ENCODE results near the gene FLRT1. TPM values are rescaled to one million over a fixed set of nuclear protein-coding genes. Genes with fewer than 3 reads are reported as not detected.

FLRT1 gene
- total RNA-seq, 1 donor from 2014 or later, result 0.57 TPM

- no peak for ATAC-seq
- intact Hi-C loops (cut with DNase I), result no loop called here
- DNase-seq (ENCODE audit: missing footprints), result no peak
Measured at GRCh38 chr11:64072403-64072802, 36.7 kb downstream of the FLRT1 start.

GRCh38 chr11:64072871-64073270, 37.1 kb downstream of the FLRT1 start:
- no peak for DNase-seq (ENCODE audit: missing footprints)
- intact Hi-C loops (cut with DNase I), result no loop called here
- ATAC-seq, result no peak

GRCh38 chr11:64073542-64073941, 37.8 kb downstream of the FLRT1 start:
- DNase-seq (ENCODE audit: missing footprints) (no peak), ATAC-seq (no peak)
- intact Hi-C loops (cut with DNase I), result no loop called here

GRCh38 chr11:64074239-64074638, 38.5 kb downstream of the FLRT1 start:
- no peak for DNase-seq (ENCODE audit: missing footprints)
- intact Hi-C loops (cut with DNase I), result no loop called here
- no peak for ATAC-seq

- no peak for DNase-seq (ENCODE audit: missing footprints)
- intact Hi-C loops (cut with DNase I), result loop anchor here (5.0 kb wide), 1 partner anchor 46 kb away; no protein-coding TSS in a partner anchor
- ATAC-seq, result peak; percentile 22
Measured at GRCh38 chr11:64076758-64077157, 41.0 kb downstream of the FLRT1 start.

GRCh38 chr11:64077607-64078006, 41.9 kb downstream of the FLRT1 start:
- intact Hi-C loops (cut with DNase I), result loop anchor here (5.0 kb wide), 1 partner anchor 45 kb away; no protein-coding TSS in a partner anchor
- no peak for ATAC-seq
- no peak for DNase-seq (ENCODE audit: missing footprints)

GRCh38 chr11:64078284-64078683, 42.6 kb downstream of the FLRT1 start:
- intact Hi-C loops (cut with DNase I), result loop anchor here (5.0 kb wide), 1 partner anchor 44 kb away; no protein-coding TSS in a partner anchor
- DNase-seq (ENCODE audit: missing footprints) (no peak), ATAC-seq (peak; percentile 40)

- no peak for ATAC-seq
- DNase-seq (ENCODE audit: missing footprints), result no peak
- intact Hi-C loops (cut with DNase I), result loop anchor here (5.0 kb wide), 1 partner anchor 43 kb away; no protein-coding TSS in a partner anchor
Measured at GRCh38 chr11:64078905-64079304, 43.2 kb downstream of the FLRT1 start.

- DNase-seq (ENCODE audit: missing footprints), result no peak
- intact Hi-C loops (cut with DNase I), result no loop called here
- no peak for ATAC-seq
Measured at GRCh38 chr11:64080390-64080789, 44.7 kb downstream of the FLRT1 start.

- intact Hi-C loops (cut with DNase I), result no loop called here
- no peak for ATAC-seq
- no peak for DNase-seq (ENCODE audit: missing footprints)
Measured at GRCh38 chr11:64081745-64082442, 46.2 kb downstream of the FLRT1 start.

- DNase-seq (ENCODE audit: missing footprints) (no peak), ATAC-seq (no peak)
- intact Hi-C loops (cut with DNase I), result no loop called here
Measured at GRCh38 chr11:64083398-64084080, 47.8 kb downstream of the FLRT1 start.

- ATAC-seq (no peak), DNase-seq (ENCODE audit: missing footprints) (no peak)
- intact Hi-C loops (cut with DNase I), result no loop called here
Measured at GRCh38 chr11:64084146-64084950, 48.6 kb downstream of the FLRT1 start.

- DNase-seq (ENCODE audit: missing footprints), result no peak
- no peak for ATAC-seq
- intact Hi-C loops (cut with DNase I), result no loop called here
Measured at GRCh38 chr11:64084951-64085710, 49.4 kb downstream of the FLRT1 start.

Other genes with a start within 250 kb of the FLRT1 start
- gene SPINDOC, start 222.5 kb upstream of the FLRT1 start, total RNA-seq, result 11.9 TPM
- gene MARK2, start 196.8 kb upstream of the FLRT1 start, total RNA-seq, result 37.4 TPM
- 11.1 TPM for gene RCOR2, start 118.8 kb upstream of the FLRT1 start, total RNA-seq
- gene NAA40, start 96.9 kb upstream of the FLRT1 start, total RNA-seq, result 18.7 TPM
- gene COX8A, start 61.3 kb upstream of the FLRT1 start, total RNA-seq, result 1,159 TPM
- gene OTUB1, start 49.5 kb upstream of the FLRT1 start, total RNA-seq, result 55.6 TPM
- 119 TPM for gene MACROD1, start 130.2 kb downstream of the FLRT1 start, total RNA-seq
- 124 TPM for gene STIP1, start 150.2 kb downstream of the FLRT1 start, total RNA-seq
- 9.6 TPM for gene FERMT3, start 170.8 kb downstream of the FLRT1 start, total RNA-seq
- gene TRPT1, start 190.3 kb downstream of the FLRT1 start, total RNA-seq, result 71.9 TPM
- 66.4 TPM for gene NUDT22, start 190.3 kb downstream of the FLRT1 start, total RNA-seq
- 53.5 TPM for gene DNAJC4, start 194.6 kb downstream of the FLRT1 start, total RNA-seq
- gene VEGFB, start 198.7 kb downstream of the FLRT1 start, total RNA-seq, result 272 TPM
- gene FKBP2, start 205.2 kb downstream of the FLRT1 start, total RNA-seq, result 50.6 TPM
- gene PPP1R14B, start 211.0 kb downstream of the FLRT1 start, total RNA-seq, result 129 TPM
- gene PLCB3, start 215.6 kb downstream of the FLRT1 start, total RNA-seq, result 10.9 TPM
- 89.1 TPM for gene BAD, start 248.7 kb downstream of the FLRT1 start, total RNA-seq
- 28.6 TPM for gene GPR137, start 249.9 kb downstream of the FLRT1 start, total RNA-seq

Data from Right ventricle myocardium inferior (tissue), 1 donor.